ENCODE data around the gene ZMIZ1.

ZMIZ1 gene

GRCh38 chr10:79314761-79315601 is 246.2 kb downstream of the ZMIZ1 start:
- DNase-seq = no peak

GRCh38 chr10:79315602-79315920 is 246.8 kb downstream of the ZMIZ1 start:
- no peak for DNase-seq

- DNase-seq = peak; percentile 56
Observed at GRCh38 chr10:79316671-79317431, 248.1 kb downstream of the ZMIZ1 start.

GRCh38 chr10:79318369-79318768 is 249.6 kb downstream of the ZMIZ1 start:
- peak; percentile 86 for DNase-seq

- DNase-seq = no peak
Observed at GRCh38 chr10:79319115-79319771, 250.5 kb downstream of the ZMIZ1 start.

- no peak for DNase-seq
Observed at GRCh38 chr10:79320316-79320715, 251.6 kb downstream of the ZMIZ1 start.

- DNase-seq = peak; percentile 79
Observed at GRCh38 chr10:79320820-79321493, 252.2 kb downstream of the ZMIZ1 start.

GRCh38 chr10:79321494-79321882 is 252.7 kb downstream of the ZMIZ1 start:
- DNase-seq = no peak

- DNase-seq = no peak
Observed at GRCh38 chr10:79321951-79322350, 253.2 kb downstream of the ZMIZ1 start.

- DNase-seq = peak; percentile 91
Observed at GRCh38 chr10:79322616-79323543, 254.1 kb downstream of the ZMIZ1 start.

GRCh38 chr10:79323602-79324001 is 254.8 kb downstream of the ZMIZ1 start:
- no peak for DNase-seq

GRCh38 chr10:79324032-79324695 is 255.4 kb downstream of the ZMIZ1 start:
- DNase-seq = no peak

GRCh38 chr10:79326361-79327089 is 257.8 kb downstream of the ZMIZ1 start:
- DNase-seq = no peak

- no peak for DNase-seq
Observed at GRCh38 chr10:79327090-79327457, 258.3 kb downstream of the ZMIZ1 start.

GRCh38 chr10:79328147-79328701 is 259.5 kb downstream of the ZMIZ1 start:
- DNase-seq = no peak

- DNase-seq = no peak
Observed at GRCh38 chr10:79328737-79329504, 260.2 kb downstream of the ZMIZ1 start.

- no peak for DNase-seq
Observed at GRCh38 chr10:79329529-79329928, 260.8 kb downstream of the ZMIZ1 start.

GRCh38 chr10:79331226-79331625 is 262.5 kb downstream of the ZMIZ1 start:
- DNase-seq = no peak

GRCh38 chr10:79331709-79332108 is 262.9 kb downstream of the ZMIZ1 start:
- no peak for DNase-seq
